Measurements from ENCODE around the gene CAMTA1. TPM values are rescaled to one million over a fixed set of nuclear protein-coding genes. Genes with fewer than 3 reads are reported as not detected.

CAMTA1 gene
- total and polyA plus RNA-seq, 2 experiments from 2014 or later = 89.0 to 145 TPM

DNA sequence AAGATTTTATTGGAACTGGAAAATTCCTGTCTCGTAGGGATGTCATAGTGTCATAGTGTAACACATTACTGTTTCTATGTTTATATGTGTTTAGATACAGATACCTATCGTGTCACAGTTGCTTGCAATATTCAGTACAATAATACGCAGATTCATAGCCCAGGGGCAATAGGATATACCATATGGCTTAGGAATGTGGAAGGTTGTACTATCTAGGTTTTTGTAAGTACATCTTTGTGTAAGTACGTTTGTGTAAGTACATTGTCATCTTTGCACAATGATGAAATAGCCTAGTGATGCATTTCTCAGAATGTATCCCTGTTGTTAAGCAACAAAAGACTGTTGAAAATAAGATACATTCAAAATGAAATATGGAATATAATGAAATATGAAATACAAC is 68.9 kb downstream of the CAMTA1 start:
- no peaks in the 10 kb centered on the region for H3K9me2 ChIP-seq (replicated peaks; ENCODE audit: insufficient read depth)
- no peaks in the 10 kb centered on the region for H3K36me3 ChIP-seq (replicated peaks; ENCODE audit: insufficient read depth, low read depth)
- no peak overlapping the region for H3K4me2 ChIP-seq
- no peaks in the 10 kb centered on the region for H3K9me3 ChIP-seq (ENCODE audit: low read depth)
- peaks cover 6% of the 10 kb centered on the region for H3K79me2 ChIP-seq
- H3K27me3 ChIP-seq = no peaks in the 10 kb centered on the region
- 91% methylated on average over 4 of the region's 4 CpGs for WGBS (ENCODE audit: low lambda C conversion rate, missing lambda C conversion rate)
- TF ChIP-seq, protein P1, sequence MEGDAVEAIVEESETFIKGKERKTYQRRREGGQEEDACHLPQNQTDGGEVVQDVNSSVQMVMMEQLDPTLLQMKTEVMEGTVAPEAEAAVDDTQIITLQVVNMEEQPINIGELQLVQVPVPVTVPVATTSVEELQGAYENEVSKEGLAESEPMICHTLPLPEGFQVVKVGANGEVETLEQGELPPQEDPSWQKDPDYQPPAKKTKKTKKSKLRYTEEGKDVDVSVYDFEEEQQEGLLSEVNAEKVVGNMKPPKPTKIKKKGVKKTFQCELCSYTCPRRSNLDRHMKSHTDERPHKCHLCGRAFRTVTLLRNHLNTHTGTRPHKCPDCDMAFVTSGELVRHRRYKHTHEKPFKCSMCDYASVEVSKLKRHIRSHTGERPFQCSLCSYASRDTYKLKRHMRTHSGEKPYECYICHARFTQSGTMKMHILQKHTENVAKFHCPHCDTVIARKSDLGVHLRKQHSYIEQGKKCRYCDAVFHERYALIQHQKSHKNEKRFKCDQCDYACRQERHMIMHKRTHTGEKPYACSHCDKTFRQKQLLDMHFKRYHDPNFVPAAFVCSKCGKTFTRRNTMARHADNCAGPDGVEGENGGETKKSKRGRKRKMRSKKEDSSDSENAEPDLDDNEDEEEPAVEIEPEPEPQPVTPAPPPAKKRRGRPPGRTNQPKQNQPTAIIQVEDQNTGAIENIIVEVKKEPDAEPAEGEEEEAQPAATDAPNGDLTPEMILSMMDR (IDR thresholded peaks at IDR 0.05; ENCODE audit: poor library complexity) = no peak
- TF ChIP-seq EZH2phosphoT487 (IDR thresholded peaks at IDR 0.05; ENCODE audit: low read depth, severe bottlenecking, unreplicated experiment) = no peak
- no peak for TF ChIP-seq EZH2 (IDR thresholded peaks at IDR 0.05; ENCODE audit: borderline replicate concordance)
- H3K27ac ChIP-seq = no peak overlapping the region
- no peak for DNase-seq (ENCODE audit: low spot score)
- H3K4me3 ChIP-seq = no peak overlapping the region
- H3K4me1 ChIP-seq (ENCODE audit: insufficient read depth) = no peaks in the 10 kb centered on the region
- no peak overlapping the region for H2AFZ ChIP-seq
- H4K20me1 ChIP-seq (ENCODE audit: insufficient read depth, poor library complexity, severe bottlenecking) = no peaks in the 10 kb centered on the region

DNA sequence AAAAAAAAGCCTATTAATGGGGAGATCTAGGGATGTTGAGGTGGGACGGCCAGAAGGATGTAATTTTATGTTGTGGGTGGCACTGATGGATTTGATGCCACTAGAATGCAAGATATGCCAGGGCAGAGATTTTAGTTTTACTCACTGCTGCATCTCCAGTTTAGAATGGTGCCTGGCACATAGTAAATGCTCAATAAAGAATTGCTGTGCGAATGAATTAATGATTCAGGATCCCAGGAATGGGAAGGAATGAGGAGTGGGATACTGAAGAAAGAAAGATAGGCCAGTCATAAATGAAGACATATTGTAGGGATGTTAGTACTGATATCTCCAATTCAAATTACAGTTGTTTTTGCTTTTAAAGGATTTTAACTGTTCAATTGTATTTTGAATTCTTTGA is 72.6 kb downstream of the CAMTA1 start:
- Histone ChIP-seq H3K9me2 (replicated peaks; ENCODE audit: insufficient read depth) (no peaks in the 10 kb centered on the region), H2AFZ (no peak overlapping the region), H3K27ac (no peak overlapping the region), H4K20me1 (ENCODE audit: insufficient read depth, poor library complexity, severe bottlenecking) (no peaks in the 10 kb centered on the region), H3K4me2 (no peak overlapping the region), H3K9me3 (ENCODE audit: low read depth) (no peaks in the 10 kb centered on the region), H3K79me2 (peaks cover 24% of the 10 kb centered on the region), H3K4me1 (ENCODE audit: insufficient read depth) (peaks cover 8% of the 10 kb centered on the region), H3K4me3 (no peak overlapping the region), H3K27me3 (no peaks in the 10 kb centered on the region), H3K36me3 (replicated peaks; ENCODE audit: insufficient read depth, low read depth) (no peaks in the 10 kb centered on the region)
- TF ChIP-seq EZH2phosphoT487 (IDR thresholded peaks at IDR 0.05; ENCODE audit: low read depth, severe bottlenecking, unreplicated experiment) (no peak), EZH2 (IDR thresholded peaks at IDR 0.05; ENCODE audit: borderline replicate concordance) (no peak)
- TF ChIP-seq, protein P1 (IDR thresholded peaks at IDR 0.05; ENCODE audit: poor library complexity) = no peak
- DNase-seq (ENCODE audit: low spot score) = no peak
- WGBS (ENCODE audit: low lambda C conversion rate, missing lambda C conversion rate) = 97% methylated on average over 2 of the region's 2 CpGs

DNA sequence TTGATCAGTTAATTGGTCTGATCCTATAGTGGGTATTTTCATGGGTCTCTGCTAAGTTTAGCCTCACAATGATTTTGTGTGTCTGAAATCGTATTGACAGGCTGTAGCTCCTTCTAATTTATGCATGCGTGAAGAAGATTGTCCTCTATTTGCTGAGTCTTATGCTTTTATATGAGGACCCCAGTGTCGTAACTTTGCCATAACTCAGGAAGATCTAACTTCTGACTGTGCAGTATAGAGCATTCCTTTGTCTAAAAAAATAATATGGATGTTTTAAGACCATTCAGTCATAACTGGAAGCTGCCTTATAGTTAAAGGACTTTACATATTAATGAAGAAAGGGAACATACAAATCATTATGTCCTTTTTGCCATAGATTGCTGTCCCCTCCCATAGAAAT is 73.3 kb downstream of the CAMTA1 start:
- Histone ChIP-seq H3K9me3 (ENCODE audit: low read depth) (no peaks in the 10 kb centered on the region), H3K9me2 (replicated peaks; ENCODE audit: insufficient read depth) (no peaks in the 10 kb centered on the region), H3K79me2 (peaks cover 30% of the 10 kb centered on the region), H2AFZ (no peak overlapping the region), H3K4me1 (ENCODE audit: insufficient read depth) (peaks cover 8% of the 10 kb centered on the region), H3K36me3 (replicated peaks; ENCODE audit: insufficient read depth, low read depth) (no peaks in the 10 kb centered on the region), H3K4me2 (no peak overlapping the region), H3K4me3 (no peak overlapping the region), H3K27ac (no peak overlapping the region), H3K27me3 (no peaks in the 10 kb centered on the region), H4K20me1 (ENCODE audit: insufficient read depth, poor library complexity, severe bottlenecking) (no peaks in the 10 kb centered on the region)
- 91% methylated on average over 3 of the region's 3 CpGs for WGBS (ENCODE audit: low lambda C conversion rate, missing lambda C conversion rate)
- DNase-seq (ENCODE audit: low spot score) = no peak
- no peak for TF ChIP-seq EZH2phosphoT487 (IDR thresholded peaks at IDR 0.05; ENCODE audit: low read depth, severe bottlenecking, unreplicated experiment)
- no peak for TF ChIP-seq EZH2 (IDR thresholded peaks at IDR 0.05; ENCODE audit: borderline replicate concordance)
- TF ChIP-seq, protein P1 (IDR thresholded peaks at IDR 0.05; ENCODE audit: poor library complexity) = no peak

Measured in hepatocyte (in vitro differentiated cells).